Breast epithelium (tissue), 4 donors: ENCODE results near the gene OPHN1. TPM values are rescaled to one million over a fixed set of nuclear protein-coding genes. Genes with fewer than 3 reads are reported as not detected.

Experiments
- DNase-seq, 2 donors: peaks; one replicate each; pipeline ENCODE4 v3.0.0-alpha.2; 2019; ENCODE audit warnings: low spot score in 2 of 2
- H3K27ac ChIP-seq, 2 donors: fragments of 200-600 bp; sonication (generic) in 1 of 2; one replicate each; pipeline ENCODE4 v1.5.1; 2016 to 2019; ENCODE audit warnings: mild to moderate bottlenecking in 1 of 2
- H3K27me3 ChIP-seq, 2 donors: fragments of 200-600 bp; sonication (generic) in 1 of 2; one replicate each; pipeline versions ENCODE4 v1.5.1 to v1.6.0; 2017 to 2019; ENCODE audit warnings: control low read depth in 1 of 2, mild to moderate bottlenecking in 1 of 2
- H3K36me3 ChIP-seq: fragments of 200-600 bp; one replicate; pipeline ENCODE4 v1.5.1; 2019
- H3K4me1 ChIP-seq, 2 donors: fragments of 200-600 bp; sonication (generic); one replicate each; pipeline ENCODE4 v1.5.1; 2016 to 2019; ENCODE audit warnings: control low read depth in 1 of 2
- H3K4me3 ChIP-seq, 3 donors: fragments of 200-600 bp; sonication (generic); 1 replicate in 2 of 3; 2 replicates in 1 of 3; pipeline ENCODE4 v1.5.1; 2016 to 2019; ENCODE audit warnings: mild to moderate bottlenecking in 3 of 3, moderate library complexity in 2 of 3
- H3K9me3 ChIP-seq, 2 donors: fragments of 200-600 bp; sonication (generic) in 1 of 2; one replicate each; pipeline ENCODE4 v1.5.1; 2016 to 2019; ENCODE audit warnings: control low read depth in 1 of 2
- CTCF ChIP-seq, 3 donors: fragments of 450-650 bp; IDR thresholded peaks; one replicate each; pipeline ENCODE4 v1.5.1; 2016 to 2017; ENCODE audit warnings: antibody characterized with exemption in 3 of 3, mild to moderate bottlenecking in 3 of 3, moderate library complexity in 3 of 3
- POLR2A ChIP-seq: fragments of 450-650 bp; IDR thresholded peaks from one replicate; pipeline ENCODE4 v1.6.1; 2016; ENCODE audit warnings: antibody characterized with exemption, mild to moderate bottlenecking, moderate library complexity
- POLR2AphosphoS5 ChIP-seq, 3 donors: sonication (generic); formaldehyde crosslinking; IDR thresholded peaks; one replicate each; pipeline ENCODE4 v1.6.1; 2017; ENCODE audit warnings: antibody characterized with exemption in 3 of 3
- intact Hi-C: fragments of 100-400 bp; cut with DNase I; formaldehyde crosslinking; loops from one replicate; pipeline ENCODE4 v1.15.1; 2023; ENCODE audit warnings: low total_unique reads
- total RNA-seq, 3 donors: library from RNA; depleted of rRNA; stranded (reverse); fragments of >200 nt; gene quantifications; one replicate each; pipeline ENCODE4 v1.1.0, GENCODE V29; 2016

Gene OPHN1
- 10 to 100 TPM in 2 of 3 donors, 1 to 10 TPM in 1; 9.5 to 20.2 (median 14.6) TPM for total RNA-seq

GRCh38 chrX:68433155-68433980 lies at the start of gene OPHN1:
Gene OPHN1 (minus strand): TSS chrX:68433495. CDS start chrX:68433020, 475 bp downstream.
- peak within 1 kb of the TSS; percentile 72 to 92 for H3K27ac ChIP-seq
- intact Hi-C loops = no loop called here

GRCh38 chrX:68480969-68481368 lies 47.7 kb upstream of the OPHN1 start:
- no peak for DNase-seq
- no peak for TF ChIP-seq POLR2AphosphoS5 (IDR thresholded peaks at IDR 0.05)
- Histone ChIP-seq H3K4me1 (no peaks in the 10 kb centered on the region), H3K27me3 (peaks cover 0 to 19% of the 10 kb centered on the region in 2 donors), H3K4me3 (no peak overlapping the region), H3K9me3 (no peaks in the 10 kb centered on the region), H3K27ac (no peak overlapping the region), H3K36me3 (no peaks in the 10 kb centered on the region)
- intact Hi-C loops = no loop called here

More at GRCh38 chrX:68433155-68433980, at the start of gene OPHN1:
- no peak for TF ChIP-seq POLR2A
- TF ChIP-seq POLR2AphosphoS5 (IDR thresholded peaks at IDR 0.05) = peak in 1 of 3 donors; percentile 5
- Histone ChIP-seq H3K27me3 (peaks cover 0 to 28% of the 10 kb centered on the region in 2 donors), H3K36me3 (no peaks in the 10 kb centered on the region), H3K4me3 (peak within 1 kb of the TSS; percentile 59 to 76 (median 63)), H3K4me1 (no peaks in the 10 kb centered on the region), H3K9me3 (no peaks in the 10 kb centered on the region)
- peak; percentile 57 to 68 for DNase-seq

- intact Hi-C loops = no loop called here
- H3K27ac ChIP-seq = no peak overlapping the region
- no peak overlapping the region for H3K4me3 ChIP-seq
- no peaks in the 10 kb centered on the region for H3K36me3 ChIP-seq
- H3K9me3 ChIP-seq = no peaks in the 10 kb centered on the region
- no peaks in the 10 kb centered on the region for H3K4me1 ChIP-seq
- H3K27me3 ChIP-seq = peaks cover 0 to 6% of the 10 kb centered on the region in 2 donors
- no peak for DNase-seq
- TF ChIP-seq CTCF (IDR thresholded peaks at IDR 0.05) (no peak), POLR2A (no peak), POLR2AphosphoS5 (IDR thresholded peaks at IDR 0.05) (no peak)
These were observed 31.5 kb upstream of the OPHN1 start for GRCh38 chrX:68464796-68465195.

GRCh38 chrX:68463880-68464279 lies 30.6 kb upstream of the OPHN1 start:
- no peak for DNase-seq
- no peaks in the 10 kb centered on the region for H3K4me1 ChIP-seq
- intact Hi-C loops = no loop called here
- H3K36me3 ChIP-seq = no peaks in the 10 kb centered on the region
- peaks cover 0 to 13% of the 10 kb centered on the region in 2 donors for H3K27me3 ChIP-seq
- H3K27ac ChIP-seq = no peak overlapping the region
- TF ChIP-seq POLR2A (no peak), POLR2AphosphoS5 (IDR thresholded peaks at IDR 0.05) (no peak), CTCF (IDR thresholded peaks at IDR 0.05) (no peak)
- H3K9me3 ChIP-seq = no peaks in the 10 kb centered on the region
- no peak overlapping the region for H3K4me3 ChIP-seq

- TF ChIP-seq CTCF (IDR thresholded peaks at IDR 0.05) (peak in 2 of 3 donors; percentile 51 to 54), POLR2A (no peak)
- intact Hi-C loops = no loop called here
- DNase-seq = no peak
- Histone ChIP-seq H3K9me3 (no peaks in the 10 kb centered on the region), H3K27me3 (peaks cover 0 to 10% of the 10 kb centered on the region in 2 donors), H3K36me3 (no peaks in the 10 kb centered on the region), H3K27ac (no peak overlapping the region), H3K4me1 (no peaks in the 10 kb centered on the region), H3K4me3 (no peak overlapping the region)
These were observed 29.4 kb upstream of the OPHN1 start for GRCh38 chrX:68462653-68463052.

GRCh38 chrX:68462197-68462596 lies 28.9 kb upstream of the OPHN1 start:
- intact Hi-C loops = no loop called here
- no peaks in the 10 kb centered on the region for H3K9me3 ChIP-seq
- H3K4me1 ChIP-seq = no peaks in the 10 kb centered on the region
- H3K27ac ChIP-seq = no peak overlapping the region
- DNase-seq = no peak
- TF ChIP-seq CTCF (IDR thresholded peaks at IDR 0.05) (no peak), POLR2AphosphoS5 (IDR thresholded peaks at IDR 0.05) (no peak), POLR2A (no peak)
- H3K36me3 ChIP-seq = no peaks in the 10 kb centered on the region
- H3K4me3 ChIP-seq = no peak overlapping the region
- peaks cover 0 to 10% of the 10 kb centered on the region in 2 donors for H3K27me3 ChIP-seq
